Activated CD4-positive, alpha-beta T cell treated with anti-CD3 and anti-CD28 coated beads, Interleukin-10, Interleukin-2, amounts not matched to agents 100 ng/mL and 50 ng/mL, durations not matched to agents 16 hours and 8 hours (primary cell): ENCODE results near the gene ANXA5.

Experiments
- DNase-seq: peaks from one replicate; pipeline ENCODE4 v3.0.0-alpha.2; 2020

The ANXA5 gene

DNA sequence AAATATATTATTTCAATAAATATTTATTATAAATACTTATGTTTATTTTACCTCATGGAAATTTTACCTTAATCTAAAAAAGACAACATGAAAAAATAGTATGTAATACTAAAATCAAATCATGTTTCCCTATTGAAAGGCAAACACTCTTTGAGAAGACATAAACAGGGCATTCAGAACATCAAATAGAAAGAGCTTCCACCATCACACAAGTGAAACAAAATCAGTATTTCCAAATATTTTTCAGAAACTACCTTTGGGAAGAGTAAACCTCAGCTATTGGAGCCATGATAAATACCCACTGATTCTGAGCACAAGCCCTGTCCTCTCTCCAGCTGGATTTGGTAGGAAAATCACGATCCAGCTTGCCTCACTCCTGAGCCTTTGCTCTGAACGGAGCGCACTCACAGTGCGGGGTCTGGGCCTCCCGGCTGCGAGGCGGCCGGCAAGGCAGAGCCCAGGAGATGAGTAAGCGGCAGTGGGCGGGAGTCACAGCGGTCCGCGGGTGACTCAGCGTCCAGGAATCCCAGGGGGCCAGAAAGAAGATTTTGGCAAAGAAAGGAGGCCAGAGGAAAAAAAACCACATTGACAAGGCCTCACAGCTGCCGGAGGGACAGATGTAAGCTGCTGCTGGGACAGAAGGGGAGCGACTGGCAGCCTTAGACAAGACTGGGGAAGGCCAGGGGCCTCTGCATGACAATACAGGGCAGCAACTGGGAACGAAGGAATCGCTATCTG is 14.7 kb upstream of the ANXA5 start:
- peak; percentile 67 for DNase-seq

DNA sequence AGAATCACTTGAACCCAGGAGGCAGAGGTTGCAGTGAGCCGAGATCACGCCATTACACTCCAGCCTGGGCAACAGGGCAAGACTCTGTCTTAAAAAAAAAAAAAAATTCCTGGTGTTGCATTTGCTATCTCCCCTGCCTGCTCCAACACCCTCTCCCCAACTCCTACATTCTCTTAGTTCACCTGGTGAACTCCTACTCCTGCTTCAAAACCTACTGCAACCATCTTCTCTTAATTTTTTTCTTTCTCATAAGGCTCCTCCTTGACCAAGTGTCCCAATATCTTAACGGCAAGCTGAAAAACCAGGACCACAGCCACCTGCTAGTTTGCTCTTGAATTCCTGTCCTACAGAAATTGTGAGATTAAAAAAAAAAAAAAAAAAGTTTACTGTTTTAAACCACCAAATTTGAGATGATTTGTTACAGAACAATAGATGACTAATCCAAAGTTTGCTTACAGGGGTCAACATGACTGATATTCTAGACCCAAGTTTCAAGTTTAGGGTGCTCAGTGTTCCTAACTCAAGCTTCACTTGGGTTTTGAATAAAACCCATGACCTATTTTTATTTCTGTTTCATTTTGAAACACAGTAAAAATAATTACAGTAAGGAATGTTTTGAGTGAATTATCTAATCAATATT is 13.1 kb upstream of the ANXA5 start:
- peak; percentile 80 for DNase-seq

DNA sequence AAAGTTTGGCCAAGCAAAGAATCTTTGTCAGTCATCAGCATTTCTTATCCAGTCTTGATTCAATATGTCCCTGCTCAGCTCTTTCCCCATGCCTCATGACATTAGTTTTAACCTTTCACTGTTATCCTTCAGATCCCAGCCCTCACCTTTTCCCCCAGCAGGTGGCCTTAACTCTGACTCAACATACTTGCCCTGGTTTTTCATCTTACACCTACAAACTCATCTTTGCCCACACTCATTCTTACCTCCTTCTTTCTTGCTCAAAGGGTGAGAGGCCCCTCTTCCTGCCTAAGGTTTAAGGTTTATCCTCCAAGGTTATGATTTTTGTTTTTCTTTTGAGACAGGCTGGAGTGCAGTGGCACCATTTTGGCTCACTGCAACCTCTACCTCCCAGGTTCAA is 10.6 kb upstream of the ANXA5 start:
- DNase-seq: peak; percentile 65

DNA sequence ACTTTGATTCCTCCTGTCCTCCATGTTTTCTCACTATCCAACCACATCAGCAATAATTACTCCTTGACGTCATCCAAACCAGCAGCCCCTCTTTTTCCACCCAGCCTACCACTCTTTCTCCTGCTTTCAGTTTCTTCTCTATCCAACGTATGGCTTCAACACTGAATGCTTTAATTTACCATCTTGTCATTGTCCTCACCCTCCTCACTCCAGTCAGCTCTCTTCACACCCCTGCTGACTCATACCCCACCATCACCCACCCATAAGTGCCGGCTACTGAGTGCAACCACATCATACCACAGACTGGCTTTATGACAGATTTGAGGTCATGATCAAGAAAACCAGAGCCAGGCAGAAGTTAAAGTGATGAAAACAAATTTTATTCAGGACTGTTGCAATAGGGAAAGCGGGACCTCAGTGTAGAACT is 9.8 kb upstream of the ANXA5 start:
- DNase-seq: peak; percentile 95

DNA sequence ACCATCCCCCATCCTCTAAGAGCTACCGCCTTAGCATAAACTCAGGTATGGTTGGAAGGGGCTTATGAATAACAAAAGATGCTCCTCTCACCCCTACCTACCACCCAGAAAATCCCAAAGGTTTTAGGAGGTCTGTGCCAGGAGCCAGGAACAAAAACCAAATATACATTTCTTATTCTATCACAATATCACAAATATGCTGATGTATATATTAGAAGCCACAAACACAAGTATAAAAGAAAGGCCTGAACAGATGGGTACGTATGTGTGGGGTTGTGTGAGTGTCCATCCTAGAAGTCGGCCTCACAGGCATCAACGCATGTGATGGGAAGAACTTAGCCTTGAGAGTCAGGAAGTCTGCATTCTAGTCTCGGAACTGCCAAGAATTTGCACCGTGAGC is 8.7 kb upstream of the ANXA5 start:
- no peak for DNase-seq

DNA sequence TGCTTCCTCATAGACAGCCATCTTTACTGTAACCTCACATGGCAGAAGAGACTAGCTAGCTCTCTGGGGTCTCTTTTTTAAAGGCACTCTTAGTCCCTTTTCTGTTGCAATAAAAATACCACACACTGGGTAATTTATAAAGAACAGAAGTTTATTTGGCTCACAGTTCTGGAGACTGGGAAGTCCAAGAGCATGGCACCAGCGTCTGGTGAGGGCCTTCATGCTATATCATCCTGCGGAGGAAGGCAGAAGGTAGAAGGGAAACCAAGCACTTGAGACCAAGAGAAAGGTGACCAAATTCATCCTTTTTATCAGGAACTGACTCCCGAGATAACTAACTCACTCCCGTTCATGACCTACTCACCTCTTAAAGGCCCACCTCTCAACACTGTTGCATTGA is 5.4 kb upstream of the ANXA5 start:
- no peak for DNase-seq

DNA sequence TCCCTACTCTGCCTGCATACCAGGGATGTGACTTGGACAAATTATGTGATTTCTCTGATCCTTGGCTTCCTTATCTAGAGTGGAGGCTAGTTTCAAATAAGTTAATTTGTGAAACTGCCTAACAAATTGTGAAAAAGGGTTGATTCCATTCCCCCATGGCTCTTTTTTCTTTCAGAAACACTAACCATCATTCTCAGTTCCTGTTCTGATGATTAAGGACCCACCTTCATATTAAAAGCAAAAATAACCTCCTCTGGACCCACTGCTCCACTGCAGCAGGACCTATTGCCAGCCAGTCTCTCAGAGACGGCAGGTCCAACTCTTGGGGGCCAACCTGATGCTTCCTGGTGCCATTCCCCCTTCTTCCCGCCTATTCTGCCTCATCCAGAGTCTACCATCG is 4.5 kb upstream of the ANXA5 start:
- no peak for DNase-seq

DNA sequence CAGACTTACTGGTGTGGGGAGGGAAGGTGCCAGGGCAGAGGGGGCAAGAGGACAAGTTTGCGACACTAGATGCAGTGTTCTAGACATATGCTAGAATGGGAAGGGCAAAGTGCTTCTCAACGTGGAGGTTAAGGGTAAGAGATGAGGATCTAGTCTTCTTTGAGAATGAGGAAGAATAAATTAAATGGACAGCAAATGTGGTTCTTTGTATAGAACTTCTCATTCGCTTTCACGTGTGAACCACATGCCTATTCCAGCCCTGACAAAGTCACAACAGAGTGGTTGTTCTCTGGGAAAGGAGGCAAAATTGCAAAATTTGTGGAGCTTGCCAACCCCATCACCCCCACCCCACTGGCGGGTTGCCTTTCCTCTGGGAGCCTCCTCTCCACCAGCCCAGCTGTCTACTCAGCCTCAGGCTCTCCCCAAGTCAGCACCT is 1.5 kb upstream of the ANXA5 start:
- no peak for DNase-seq

DNA sequence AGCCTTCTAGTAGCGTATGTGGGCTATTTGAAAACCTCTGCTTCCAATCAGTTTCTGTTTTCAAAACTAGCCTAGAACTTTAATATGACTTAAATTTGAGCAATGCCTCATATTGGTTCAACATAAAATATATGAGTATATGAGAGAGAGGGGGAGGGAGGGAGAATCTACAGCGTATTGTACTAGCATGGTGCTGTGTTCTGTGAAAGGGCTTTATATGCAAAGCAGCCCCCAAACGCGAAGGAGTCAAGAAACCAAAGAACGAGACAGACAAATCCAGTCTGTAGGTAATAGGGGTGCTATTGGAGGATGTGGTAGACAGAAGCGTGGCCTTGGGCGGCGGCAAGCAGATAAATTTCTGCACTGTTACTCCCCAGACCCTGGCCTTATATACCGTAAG is 784 bp upstream of the ANXA5 start:
- DNase-seq: no peak

DNA sequence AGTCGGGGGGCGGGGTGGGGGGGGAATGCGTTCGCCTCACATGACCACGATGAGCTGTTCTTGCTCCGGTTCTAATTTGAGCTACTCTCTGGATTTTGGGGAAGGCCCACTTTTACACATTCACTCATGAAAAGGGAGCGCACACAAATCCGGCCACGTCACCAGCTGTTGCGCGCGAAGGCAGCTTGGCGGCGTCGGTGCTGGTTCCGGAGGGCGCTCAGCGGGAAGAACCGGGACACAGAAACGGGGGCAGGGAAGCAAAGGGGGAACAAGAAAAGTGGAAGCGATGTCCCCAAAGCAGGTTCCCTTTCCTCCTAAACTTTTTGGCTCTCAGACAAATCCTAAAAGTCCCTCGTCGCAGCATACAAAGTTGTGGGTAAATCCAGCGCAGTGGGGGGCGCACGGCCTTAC is 605 bp downstream of the ANXA5 start:
- peak; percentile 85 for DNase-seq

DNA sequence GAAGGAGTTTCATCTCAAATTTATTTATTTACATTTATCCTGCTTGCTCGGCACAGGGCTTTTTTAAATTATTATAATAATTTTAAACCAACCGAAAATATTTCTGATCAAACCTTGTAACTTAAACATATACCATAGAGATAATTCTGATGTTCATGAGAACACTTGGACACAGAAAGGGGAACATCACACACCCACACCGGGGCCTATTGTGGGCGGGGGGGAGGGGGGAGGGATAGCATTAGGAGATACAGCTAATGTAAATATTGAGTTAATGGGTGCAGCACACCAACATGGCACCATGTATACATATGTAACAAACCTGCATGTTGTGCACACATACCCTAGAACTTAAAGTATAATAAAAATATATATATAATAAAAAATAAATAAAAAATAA is 2.9 kb downstream of the ANXA5 start:
- no peak for DNase-seq

DNA sequence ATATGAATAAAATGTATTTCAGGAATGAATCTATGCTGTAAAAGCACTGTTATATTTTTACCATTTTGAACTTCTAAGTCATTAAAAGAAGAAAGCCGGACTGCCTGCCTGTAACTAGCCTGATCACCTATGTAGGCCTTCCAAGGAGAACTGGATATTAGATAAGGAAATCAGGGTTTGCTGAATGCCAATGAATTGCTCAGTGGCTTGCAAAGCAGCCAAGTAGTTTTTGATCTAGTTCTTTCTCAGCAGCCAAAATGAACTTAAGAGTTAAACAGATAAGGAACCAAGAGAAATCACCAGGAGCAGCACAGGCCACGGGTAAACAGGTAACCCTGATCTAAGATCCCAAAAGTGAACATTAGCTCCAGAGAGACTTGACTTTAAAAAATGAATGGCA is 3.3 kb downstream of the ANXA5 start:
- no peak for DNase-seq

DNA sequence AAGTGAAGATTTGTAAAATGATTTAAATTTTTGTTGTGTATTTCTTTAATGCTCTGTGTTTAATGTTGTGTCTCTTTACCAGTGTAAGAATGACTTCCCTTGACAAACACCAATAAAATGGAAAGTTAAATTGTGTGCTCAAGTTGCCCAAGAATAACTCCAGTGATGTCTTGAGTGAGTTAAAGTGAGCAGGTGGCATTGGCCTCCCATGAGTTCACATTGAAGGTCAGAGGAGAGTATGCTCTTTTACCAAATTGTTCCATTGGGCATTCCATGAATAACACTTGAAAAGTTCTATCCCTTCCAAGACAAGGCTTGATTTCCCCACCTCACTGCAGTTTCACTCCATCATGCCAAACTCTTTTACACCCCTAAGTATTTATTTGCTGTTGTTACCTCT is 4.5 kb downstream of the ANXA5 start:
- DNase-seq: no peak

DNA sequence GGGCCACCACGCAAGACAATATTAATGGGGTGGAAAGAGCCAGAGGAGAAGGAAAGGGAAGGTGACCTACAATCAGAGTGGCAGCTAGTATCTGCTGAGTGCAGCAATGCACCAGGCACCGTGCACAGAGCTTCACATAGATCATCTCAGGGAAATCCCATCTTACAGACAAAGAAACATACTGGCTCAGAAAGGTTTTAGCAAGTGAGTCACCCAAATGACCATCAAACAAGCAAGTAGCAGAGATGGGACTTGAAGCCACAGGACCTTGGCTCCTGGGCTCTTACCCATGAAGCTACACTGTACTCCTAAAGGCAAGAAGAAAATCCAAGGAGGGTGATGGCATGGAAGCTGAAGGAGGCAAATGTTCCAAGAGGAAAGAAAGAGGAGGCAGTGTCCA is 6.8 kb downstream of the ANXA5 start:
- peak; percentile 23 for DNase-seq

DNA sequence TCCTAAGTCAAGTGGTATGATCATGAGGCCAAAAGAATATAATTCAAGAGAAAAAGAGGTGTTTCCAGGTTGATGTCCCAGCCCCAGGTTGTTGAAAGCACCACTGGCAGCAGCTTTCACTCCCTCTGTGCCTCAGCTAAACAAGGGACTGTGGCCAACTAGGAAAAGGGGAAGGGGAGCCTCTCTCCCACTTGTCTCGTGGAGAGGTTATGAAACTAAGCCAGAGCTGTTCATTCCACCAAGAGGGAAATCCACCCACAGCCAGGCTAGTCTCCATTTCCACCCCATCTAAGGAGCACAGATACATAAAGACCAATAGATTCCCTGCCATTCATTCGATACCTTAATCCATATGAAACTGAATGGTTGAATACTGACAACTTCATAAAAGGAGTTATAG is 8.1 kb downstream of the ANXA5 start:
- DNase-seq: no peak

DNA sequence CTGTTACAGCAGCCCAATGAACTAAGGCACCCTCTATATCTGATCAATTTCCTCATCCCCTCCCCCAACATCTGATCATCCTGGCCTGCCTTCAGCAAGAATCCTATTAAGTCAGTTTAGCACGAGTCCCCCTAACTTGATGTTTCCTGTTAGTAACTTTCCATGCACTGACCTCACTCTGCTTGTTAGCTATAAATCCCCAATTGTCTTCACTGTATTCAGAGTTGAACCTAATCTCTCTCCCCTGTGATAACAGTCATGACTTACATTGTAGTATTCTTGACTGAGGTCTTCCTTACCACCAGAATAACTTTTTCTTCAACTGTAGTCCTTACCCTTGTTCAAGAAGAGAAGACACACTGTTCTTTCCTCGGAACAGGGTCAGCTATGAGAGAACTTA is 8.5 kb downstream of the ANXA5 start:
- no peak for DNase-seq

DNA sequence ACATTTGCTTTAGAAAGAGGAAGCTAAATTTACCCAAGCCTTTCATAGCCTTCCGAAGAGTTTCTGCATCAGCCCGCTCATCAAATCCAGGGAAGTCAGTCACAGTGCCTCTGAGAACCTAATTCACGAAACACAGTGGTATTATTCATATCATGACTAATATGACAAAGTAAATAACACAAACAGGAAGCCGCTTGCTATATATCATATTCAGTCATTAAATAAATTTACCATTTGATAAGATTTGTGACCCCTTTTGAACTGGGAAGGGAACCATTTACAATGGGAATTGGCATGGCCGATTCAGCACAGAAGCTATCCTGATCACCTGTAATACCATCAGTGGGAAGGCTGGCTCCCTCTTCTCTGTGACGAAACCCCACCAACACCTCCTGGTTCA is 10.5 kb downstream of the ANXA5 start:
- DNase-seq: no peak

DNA sequence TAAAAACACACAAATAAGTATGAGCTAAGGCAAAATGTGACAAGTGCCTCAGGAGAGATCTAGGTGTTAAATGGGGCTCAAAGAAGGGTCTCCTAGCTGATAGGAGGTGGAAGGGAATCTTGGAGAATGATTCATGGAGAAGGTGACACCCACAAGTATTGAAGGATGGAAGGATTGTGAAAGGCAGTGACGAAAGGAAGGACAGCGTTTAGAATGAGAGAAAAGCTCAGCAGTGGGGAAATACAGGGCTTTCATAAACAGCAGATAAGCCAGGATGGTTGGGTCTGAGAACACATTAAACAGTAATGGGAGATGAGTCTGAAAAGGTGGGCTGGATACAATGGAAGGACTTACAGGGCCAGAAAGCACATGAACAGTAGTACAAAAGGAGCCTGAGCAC is 11.5 kb downstream of the ANXA5 start:
- DNase-seq: no peak

DNA sequence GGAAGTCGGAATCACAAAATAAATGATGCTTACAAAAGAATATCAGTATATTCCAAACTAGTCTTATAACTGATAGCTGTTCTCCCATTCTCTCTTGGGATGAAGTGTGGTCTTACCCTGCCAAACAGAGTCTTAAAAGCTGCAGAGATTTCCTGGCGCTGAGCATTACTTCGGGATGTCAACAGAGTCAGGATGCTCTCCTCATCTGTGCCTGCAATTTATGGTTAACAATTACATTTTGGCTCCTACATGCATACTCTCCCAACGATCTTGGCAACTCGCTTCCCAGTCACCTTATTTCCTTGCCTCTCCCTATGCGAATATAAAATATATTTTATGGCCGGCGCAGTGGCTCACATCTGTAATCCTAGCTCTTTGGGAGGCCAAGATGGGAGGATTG is 12.2 kb downstream of the ANXA5 start:
- no peak for DNase-seq

DNA sequence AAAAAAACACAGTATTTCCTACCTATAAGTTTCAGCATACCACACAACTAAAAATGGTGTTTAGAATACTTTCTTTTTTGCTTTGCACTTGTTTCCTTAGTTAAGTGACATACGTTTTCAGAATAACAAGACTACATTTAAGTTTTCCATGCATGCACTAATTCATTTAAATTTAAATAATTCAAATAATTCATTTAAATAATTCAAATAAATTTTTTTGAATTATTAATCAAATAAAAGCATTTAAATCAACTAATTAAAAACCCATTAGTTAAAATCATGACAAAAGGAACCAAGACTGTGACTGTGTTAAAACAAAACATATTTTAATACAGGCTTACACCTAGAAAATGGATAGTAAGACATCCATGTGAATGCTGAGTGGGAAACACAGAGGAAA is 12.8 kb downstream of the ANXA5 start:
- no peak for DNase-seq

DNA sequence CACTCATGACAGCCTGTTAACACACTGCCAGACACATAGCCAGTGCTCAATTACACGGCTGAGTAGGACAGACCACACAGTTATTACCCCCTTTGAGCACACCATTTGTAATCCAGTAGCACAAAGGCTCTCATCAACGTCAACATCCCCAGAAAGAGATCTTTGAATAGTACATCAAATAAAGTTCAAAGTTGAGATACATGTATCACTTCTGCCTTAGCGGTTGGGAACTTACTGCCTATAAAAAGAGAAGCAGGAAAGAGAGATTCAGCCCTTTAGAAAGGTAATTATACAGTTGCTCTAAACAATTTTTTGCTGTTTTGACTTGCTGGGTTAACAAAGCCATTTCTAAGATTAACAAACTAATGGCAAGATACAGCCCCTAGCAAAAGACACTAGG is 16.2 kb downstream of the ANXA5 start:
- no peak for DNase-seq

DNA sequence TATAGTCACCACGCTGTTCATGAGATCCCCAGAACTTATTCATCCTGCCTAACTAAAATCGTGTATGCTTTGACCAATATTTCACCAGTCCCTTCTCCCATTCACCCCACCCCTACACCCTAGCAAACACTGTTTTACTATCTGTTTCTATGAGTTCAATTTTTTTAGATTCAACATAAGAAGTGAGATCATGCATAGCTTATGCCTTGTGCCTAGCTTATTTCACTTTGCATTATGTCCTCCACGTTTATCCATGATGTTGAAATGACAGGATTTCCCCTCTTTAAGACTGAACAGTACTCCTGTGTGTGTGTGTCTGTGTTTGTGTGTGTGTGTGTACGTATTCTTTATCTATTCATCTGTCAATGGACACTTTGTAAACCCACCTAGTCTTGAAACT is 16.8 kb downstream of the ANXA5 start:
- no peak for DNase-seq

DNA sequence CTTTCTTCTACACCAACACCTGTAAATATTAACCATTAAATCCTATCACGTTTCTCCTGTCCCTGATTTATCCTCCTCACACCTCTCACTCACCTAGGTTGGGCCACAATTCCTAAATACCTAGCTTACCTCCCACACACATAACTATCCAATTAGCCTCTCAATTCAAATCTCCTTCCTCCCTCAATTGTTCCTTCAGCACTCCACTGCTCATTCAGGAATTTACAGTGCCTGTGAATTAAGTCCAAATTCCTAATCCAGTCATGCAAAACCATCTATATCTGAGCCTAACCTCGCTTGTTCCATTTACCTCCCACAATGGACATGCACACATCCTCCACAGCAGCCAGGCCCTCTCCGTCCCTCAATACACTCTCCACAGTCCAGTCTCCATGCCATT is 17.5 kb downstream of the ANXA5 start:
- no peak for DNase-seq

DNA sequence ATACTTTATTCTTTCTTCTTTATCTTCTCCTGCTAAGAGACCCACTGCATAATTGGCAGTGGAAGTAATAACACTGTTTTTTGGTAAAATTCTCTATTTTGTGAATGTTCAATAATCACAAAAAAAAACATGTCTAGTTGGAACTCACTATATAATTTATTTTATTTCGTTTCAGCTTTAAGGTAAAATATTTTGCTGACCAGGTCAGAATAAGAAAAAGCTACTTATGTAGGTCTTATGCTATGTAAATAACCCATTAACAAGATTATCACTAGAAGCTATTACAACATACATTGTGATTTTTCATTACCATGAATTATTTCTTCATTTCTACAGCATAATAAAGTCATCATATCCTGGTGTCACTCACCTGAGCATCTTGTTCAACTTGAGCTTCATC is 19.3 kb downstream of the ANXA5 start:
- DNase-seq: no peak
